Measurements from ENCODE around the gene ENGASE.

Gene ENGASE

GRCh38 chr17:79038545-79039135 is 36.0 kb upstream of the ENGASE start:
- DNase-seq (ENCODE audit: low spot score): no peak

- DNase-seq (ENCODE audit: low spot score): no peak
Measured at GRCh38 chr17:79039171-79039570, 35.5 kb upstream of the ENGASE start.

GRCh38 chr17:79039886-79040285 is 34.7 kb upstream of the ENGASE start:
- no peak for DNase-seq (ENCODE audit: low spot score)

- no peak for DNase-seq (ENCODE audit: low spot score)
Measured at GRCh38 chr17:79041041-79041570, 33.5 kb upstream of the ENGASE start.

GRCh38 chr17:79041723-79042420 is 32.8 kb upstream of the ENGASE start:
- DNase-seq (ENCODE audit: low spot score): no peak

GRCh38 chr17:79042421-79043190 is 32.0 kb upstream of the ENGASE start:
- peak; percentile 88 for DNase-seq (ENCODE audit: low spot score)

GRCh38 chr17:79043191-79043930 is 31.3 kb upstream of the ENGASE start:
- DNase-seq (ENCODE audit: low spot score): no peak

- no peak for DNase-seq (ENCODE audit: low spot score)
Measured at GRCh38 chr17:79043931-79044320, 30.7 kb upstream of the ENGASE start.

- DNase-seq (ENCODE audit: low spot score): no peak
Measured at GRCh38 chr17:79044462-79044861, 30.2 kb upstream of the ENGASE start.

- DNase-seq (ENCODE audit: low spot score): no peak
Measured at GRCh38 chr17:79045001-79045729, 29.5 kb upstream of the ENGASE start.

GRCh38 chr17:79045842-79046196 is 28.8 kb upstream of the ENGASE start:
- DNase-seq (ENCODE audit: low spot score): peak; percentile 91

GRCh38 chr17:79046197-79046915 is 28.3 kb upstream of the ENGASE start:
- no peak for DNase-seq (ENCODE audit: low spot score)

GRCh38 chr17:79046916-79047280 is 27.7 kb upstream of the ENGASE start:
- no peak for DNase-seq (ENCODE audit: low spot score)

- DNase-seq (ENCODE audit: low spot score): no peak
Measured at GRCh38 chr17:79047291-79047920, 27.2 kb upstream of the ENGASE start.

- DNase-seq (ENCODE audit: low spot score): no peak
Measured at GRCh38 chr17:79047923-79048825, 26.4 kb upstream of the ENGASE start.

GRCh38 chr17:79048826-79049755 is 25.5 kb upstream of the ENGASE start:
- no peak for DNase-seq (ENCODE audit: low spot score)

GRCh38 chr17:79049821-79050220 is 24.8 kb upstream of the ENGASE start:
- no peak for DNase-seq (ENCODE audit: low spot score)

- no peak for DNase-seq (ENCODE audit: low spot score)
Measured at GRCh38 chr17:79050551-79050950, 24.1 kb upstream of the ENGASE start.

Measured in iPS-NIHi11 (cell line).